ENCODE measurements around the gene FN1.

The FN1 gene

DNA sequence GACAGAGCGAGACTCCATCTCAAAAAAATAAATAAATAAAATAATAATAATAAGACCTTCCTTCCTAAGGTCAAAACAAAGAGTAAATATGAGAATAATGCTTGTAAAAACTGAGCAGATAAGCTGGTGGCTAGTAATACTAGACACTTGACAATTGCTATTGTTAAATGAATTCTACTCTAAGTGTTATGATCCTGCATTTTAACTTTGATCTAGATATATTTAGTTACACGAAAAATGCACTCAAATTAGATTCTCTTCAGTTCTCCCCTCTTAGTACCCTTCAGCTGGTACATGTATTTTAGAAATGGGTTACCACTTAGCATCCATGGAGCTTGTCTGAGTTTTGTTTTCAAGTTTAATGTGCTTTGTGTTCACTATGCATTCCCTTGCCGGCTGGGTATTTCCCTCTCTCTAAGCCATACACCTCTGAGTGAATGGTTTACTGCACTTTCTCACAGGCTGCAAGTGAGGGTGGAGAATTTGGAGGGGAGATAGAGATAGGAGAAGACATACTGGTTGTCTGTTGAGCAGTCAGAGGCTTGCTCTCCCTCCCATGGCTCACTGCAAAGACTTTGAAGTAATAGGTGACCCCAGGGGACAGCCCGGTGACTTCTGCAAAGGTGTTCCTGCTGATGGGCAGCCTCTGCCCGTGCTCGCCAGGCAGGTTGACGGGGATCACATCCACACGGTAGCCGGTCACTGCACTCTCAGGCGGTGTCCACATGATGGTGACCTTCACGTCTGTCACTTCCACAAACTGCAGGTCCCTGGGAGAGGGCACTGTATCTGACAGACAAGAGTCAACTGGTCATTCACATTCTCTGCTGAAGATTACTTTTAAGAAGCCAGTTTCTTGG, 29.9 kb downstream of the FN1 start:
- DNase-seq = no peak

DNA sequence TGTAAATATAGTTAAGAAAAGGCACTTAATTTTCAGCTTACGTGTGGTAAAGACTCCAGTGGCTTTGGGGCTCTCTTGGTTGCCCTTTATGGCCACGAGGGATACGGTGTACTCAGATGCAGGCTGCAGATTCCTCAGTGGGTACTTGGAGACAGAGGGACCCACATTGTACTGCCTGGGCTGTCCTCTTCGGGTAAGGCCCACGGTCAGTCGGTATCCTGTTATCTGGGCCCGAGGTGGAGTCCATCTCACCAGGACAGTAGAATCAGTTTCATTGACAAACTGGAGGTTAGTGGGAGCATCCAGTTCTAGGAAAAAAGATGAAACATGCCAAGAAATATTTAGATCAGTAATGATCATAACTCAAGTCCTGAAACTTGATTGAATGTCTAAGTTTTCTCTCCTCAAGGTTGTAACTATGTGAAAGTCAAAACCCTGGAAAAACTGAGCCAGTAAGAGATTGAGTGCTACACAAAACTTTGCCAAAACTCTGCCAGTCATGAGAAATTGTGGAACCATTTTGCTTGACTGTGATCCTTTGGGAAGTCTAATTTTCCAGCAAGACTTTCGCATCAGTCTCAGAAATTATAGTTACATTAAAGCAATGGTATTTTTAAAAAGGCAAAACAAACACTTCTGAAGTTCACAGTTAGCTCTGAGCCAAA, 31.4 kb downstream of the FN1 start:
- no peak for DNase-seq

DNA sequence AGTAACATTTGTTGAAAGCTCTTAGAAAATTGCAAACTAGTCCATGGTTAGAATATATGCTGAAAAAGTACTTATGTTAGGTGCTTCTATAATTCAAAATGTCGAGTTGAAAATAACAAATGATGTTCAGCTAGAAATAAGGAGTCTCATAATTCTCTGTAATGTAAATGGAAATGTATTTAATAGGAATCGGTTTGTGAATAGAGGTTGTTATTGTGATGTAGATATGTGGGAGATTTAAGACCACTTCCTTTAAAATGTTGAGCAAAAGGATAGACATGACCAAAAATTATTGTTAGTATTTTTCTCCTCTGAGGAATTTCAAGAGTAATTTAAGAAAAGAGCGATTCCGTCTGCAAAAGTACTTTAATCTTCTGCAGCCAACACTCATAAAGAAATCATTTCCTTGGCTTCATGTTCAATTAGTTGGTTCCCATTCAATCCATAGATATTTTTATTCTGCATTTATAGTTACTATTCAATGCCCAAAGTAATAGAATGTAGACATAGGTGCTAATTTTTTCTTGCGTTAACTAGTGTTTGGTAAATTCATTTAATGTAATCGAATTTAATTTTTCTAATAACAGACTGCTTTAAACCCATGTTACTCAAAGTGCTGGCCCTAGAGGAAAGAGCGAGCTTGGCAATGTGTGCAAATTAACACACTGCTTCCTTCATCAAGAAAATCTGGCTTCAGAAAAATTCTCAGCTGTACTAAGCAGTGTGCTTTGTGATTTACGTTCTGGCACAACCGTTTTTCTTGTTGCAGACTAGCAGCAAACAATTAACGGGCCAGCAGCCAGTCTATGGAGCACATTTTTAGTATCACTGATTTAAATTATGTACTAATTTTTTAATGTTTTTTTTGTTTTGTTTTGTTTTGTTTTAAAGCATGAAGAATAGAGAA, 32.2 kb downstream of the FN1 start:
- DNase-seq = no peak

DNA sequence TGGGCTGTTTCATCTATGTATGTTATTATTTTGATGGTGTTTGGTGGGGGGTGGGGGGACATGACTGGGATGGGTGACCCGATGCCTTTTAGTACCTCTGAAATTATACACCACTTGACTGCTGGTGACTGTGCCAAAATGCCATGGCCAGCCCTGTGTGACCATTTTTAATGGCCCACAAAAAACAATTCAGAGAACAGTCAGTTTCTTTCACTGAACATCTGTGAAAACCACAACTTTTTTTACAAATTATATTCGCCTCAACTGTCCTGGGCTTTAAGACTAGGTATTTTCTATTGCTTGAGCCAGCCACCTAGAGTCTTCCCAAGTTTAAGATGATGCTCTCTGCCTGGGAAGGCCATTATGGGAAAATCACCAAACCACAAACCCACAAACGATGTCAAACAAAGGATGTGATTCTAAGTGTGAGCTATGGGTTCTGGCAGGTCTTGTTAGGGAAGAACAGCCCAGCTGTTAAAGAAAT, 33.9 kb downstream of the FN1 start:
- no peak for DNase-seq

DNA sequence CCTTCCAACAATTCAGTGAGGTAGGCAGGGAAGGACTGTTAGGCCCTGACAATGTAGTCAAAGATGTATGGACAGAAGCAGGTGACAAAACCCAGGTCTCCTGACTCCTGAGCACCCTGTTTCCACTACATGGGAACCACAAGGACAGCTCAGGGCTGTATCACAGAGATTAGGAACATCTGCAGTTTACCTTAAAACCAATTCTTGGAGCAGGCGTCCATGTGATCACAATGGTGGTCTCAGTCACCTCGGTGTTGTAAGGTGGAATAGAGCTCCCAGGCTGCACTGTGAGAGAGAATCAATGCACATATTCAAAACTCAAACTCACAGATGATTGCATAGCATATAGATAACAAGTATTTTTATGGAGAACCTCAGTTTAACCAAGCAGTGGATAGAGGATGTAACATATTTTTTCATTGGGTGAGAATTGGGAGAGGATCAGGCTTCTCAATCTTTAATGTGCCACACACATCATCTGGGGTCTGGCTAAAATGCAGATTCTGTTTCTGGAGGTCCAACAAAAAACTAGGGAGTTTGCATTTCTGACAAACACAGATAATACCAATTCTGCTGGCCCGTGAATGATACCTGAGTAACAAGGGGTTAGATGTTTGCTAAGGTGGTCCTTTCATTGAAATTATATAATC, 36.7 kb downstream of the FN1 start:
- no peak for DNase-seq

DNA sequence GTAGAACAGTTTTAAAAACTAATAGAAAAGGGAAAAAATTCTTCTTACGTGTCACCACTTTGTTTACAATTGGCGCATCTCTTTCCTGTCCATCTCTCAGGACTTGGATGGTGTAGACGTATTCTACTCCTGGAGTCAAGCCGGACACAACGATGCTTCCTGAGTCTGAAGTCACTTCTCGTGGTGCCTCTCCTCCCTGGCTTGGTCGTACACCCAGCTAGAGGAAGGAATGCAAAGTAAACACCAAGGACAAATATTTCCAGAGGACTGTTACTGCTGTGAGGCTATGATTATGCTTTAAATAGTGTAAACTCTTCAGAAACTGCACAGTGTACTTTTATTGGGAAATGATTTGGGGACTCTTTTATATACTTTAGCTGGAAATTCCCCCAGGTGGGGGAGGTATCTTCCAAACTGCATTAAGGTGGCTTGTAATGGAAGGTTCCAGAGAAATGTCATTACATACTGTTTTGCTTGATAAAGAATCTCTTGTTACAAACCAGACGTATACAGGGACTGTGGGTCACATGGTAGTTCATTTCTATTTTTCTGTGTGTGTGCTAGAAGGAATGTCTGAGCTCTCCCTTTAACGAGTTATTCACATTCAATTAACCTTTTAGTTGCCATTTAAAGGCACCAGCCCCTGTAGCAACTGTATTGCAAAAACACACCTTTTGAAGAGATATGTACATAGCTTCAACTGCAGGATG, 38.1 kb downstream of the FN1 start:
- no peak for DNase-seq

DNA sequence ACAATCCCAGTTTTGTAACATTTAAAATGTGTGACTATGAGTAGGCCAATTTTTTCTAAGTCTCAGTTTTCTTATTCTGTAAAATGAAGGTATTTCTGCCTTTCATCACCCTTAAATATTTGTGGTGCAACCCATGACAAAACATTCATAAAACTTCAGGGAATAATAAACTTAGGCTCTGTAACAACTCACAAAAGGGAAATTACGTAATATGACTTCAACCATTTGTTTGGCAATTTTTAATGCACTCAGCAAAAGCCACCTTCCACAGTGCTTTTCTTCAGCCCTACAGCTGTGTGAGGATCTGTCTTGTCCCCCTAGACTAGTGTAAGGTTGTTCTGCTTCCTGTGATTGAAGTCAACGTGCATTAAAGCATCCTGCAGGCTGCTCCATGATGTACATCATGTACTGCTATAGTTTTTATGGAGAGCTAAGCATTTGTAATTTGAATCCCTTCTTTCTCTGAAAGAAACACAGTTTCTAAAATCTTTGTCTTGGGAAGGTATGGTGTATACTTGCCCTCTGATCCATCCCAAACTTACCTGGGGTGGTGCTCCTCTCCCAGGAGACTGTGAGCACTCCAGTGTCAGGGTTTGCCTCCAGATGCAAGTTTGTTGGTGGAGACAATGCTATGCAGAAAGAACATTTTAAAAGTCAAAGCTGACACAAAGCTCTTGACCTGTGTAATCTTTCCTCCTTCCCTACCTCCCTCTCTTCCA, 39.1 kb downstream of the FN1 start:
- DNase-seq = no peak

DNA sequence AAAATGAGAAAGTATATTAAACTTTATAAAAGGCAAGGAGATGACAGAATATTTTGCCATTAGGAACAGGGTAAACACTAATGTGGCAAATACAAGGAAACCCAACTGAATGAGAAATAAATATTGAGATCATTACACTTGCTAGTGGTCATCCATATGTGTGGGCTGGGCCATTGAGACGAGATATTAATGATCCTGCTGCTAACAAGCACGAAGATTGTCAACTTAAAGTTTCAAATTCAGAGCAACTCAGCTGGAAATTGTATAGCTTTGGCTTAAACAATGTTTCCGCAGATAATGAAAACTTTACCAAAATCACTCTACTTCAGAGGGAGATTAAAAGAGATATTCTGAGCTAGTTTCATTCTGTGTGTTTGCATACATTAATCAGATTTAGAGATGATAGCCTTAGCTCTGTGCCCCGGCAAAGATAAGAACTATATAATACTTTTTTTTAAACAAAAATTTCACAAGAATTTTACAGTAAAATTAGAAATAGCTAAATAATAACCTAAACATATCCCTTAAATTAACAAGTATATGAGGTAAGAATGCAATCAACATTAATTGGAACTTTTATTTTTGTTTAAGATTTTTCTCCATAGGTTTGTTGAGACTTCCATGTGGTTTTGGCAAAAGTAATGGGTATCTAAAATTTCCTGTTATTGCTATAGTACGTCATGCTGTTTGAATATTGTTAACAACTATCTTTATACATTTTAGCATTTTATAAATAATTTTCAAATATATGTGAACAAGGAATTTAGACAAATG, 40.0 kb downstream of the FN1 start:
- DNase-seq = no peak

DNA sequence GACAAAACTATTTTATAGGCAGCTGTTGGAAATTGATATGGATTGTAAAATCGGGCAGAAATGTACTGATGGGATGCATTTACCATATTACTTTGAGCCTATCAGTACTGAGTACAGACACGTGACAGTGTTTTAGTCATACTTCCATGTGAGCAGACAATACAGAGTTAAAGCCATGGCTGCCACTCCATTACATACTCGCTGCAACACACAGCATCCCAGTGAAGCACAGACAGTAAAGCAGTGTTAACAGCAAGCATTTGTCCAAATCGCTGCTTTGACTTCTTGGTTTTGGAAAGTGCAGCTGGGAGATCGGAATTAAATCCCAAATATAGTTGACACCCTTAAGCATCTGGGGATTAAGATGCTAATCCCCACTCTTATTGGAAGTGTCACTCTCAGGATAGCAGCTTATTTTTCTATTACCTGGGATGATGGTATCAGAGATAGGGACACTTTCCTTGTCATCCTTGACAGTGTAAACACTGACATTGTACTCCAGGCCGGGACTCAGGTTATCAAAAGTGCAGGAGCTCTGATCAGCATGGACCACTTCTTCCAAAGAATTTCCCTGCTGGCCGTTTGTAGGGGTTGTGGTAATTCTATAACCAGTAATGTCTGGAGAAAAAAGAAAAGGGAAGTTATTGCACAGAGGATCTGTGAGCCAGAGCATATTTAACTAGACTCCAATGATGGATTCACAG, 41.6 kb downstream of the FN1 start:
- no peak for DNase-seq

DNA sequence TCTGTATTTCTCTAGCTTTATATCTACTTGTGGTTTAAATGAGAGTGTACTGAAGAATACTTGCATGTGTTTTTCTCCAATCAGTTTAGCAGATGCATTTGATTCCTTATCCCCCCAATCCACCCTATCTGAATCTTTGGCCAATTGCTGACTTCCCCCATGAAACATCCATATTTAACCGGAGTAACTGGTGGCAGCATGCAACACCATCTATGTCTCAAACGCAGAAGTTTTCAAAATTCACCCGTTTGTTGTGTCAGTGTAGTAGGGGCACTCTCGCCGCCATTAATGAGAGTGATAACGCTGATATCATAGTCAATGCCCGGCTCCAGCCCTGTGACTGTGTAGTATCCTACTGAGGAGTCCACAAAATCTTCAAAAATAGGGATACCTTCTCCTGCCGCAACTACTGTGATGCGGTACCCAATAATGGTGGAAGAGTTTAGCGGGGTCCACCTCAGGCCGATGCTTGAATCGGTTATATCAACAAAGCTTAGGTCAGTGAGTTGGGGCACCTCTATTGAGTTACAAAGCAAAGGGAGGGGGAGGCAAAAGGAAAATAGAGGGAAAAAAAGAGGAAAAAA, 43.1 kb downstream of the FN1 start:
- DNase-seq = no peak

DNA sequence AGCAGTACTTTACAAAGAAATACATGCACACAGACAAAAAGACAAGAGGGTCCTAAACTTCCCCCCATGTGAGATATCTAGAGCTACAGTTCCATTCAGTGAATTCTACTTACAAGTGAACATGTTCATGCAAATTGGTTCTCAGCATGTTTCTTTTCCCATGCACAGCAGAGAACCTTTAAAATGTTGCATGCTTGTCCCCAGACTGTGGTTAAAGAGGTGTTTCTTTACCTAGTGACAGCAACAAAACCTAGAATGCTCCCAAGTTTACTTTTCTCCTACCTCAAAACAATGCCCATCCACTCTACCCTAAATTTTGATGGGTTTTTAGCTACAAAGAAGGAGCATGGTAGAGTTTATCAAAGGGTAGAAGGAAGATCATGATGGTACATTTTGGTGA, 43.7 kb downstream of the FN1 start:
- DNase-seq = no peak

DNA sequence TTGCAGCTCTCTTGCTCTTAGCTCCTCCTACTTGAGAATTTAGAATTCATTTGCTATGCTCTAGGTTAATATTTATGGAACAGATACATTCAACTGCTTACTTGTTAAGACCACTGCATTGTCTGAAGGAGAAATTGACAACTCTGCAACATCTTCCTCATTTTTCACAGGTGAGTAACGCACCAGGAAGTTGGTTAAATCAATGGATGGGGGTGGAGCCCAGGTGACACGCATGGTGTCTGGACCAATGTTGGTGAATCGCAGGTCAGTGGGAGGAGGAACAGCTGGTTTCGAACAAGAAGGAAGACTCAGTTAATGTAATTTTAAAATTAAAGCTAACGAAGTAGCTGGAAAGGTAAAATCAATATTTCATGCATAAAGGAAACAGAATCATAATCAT, 44.3 kb downstream of the FN1 start:
- DNase-seq = no peak

DNA sequence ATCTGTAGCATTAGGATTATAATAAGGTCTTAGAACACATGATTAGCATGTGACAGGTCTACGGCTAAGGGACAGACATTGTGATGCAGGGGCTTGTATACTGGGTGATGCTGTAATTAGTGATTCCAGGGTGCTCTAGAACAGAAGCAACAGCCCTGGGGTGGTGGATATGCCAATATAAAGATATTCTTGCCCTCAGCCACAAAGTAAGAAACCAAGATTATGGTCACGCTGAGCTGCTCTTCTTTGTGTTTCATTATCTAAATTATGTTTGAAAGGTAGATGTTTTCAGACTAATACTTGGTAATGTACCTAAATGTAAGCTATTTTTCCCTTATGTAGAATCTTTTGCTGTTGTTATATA, 45.3 kb downstream of the FN1 start:
- DNase-seq = no peak

DNA sequence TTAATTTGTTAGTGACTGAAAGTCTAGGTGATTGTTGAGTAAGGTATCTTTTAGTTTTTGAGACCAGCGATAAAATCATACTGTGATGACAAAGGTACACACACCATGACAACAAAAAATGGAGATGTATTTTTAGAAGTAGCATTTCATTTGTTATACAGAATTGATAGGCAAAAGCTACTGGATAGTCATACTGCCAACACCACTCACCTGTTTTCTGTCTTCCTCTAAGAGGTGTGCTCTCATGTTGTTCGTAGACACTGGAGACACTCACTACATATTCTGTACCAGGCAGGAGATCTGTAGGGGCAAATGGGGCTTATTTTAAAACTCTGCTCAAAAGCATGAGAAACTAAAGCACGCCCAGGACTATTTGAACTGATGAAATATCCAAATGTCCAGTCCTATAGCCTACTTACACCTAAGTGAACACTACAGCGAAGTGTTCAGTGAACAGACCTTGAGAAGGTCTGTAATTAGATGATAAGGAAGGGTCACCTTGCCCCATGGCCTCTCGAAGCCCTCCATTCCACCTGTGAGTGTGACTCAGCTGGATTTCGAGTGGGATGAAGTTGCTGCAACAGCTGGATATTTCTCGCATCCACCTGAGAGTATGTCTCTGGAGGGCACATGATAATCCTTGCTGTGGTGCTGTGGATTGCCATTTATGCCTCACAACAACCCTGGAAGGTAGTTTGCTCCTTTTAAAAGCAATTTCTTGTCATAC, 47.7 kb downstream of the FN1 start:
- DNase-seq = no peak

DNA sequence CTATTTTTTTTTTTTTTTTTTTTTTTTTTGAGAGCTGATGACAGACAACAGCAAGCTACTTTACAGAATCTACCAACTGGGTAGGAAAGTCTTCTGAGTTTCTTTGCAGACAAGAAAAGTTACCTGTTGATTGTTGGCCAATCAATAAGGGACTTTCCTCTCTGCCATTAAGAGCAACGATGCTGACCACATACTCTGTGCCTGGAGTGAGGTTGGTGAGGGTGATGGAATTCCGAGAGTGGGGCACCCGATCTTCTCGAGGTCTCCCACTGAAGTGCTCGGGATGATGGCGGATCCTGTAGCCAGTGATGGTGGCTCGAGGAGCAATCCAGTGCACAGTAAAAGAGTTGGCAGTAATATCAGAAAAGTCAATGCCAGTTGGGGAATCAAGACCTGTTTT, 49.3 kb downstream of the FN1 start:
- no peak for DNase-seq

DNA sequence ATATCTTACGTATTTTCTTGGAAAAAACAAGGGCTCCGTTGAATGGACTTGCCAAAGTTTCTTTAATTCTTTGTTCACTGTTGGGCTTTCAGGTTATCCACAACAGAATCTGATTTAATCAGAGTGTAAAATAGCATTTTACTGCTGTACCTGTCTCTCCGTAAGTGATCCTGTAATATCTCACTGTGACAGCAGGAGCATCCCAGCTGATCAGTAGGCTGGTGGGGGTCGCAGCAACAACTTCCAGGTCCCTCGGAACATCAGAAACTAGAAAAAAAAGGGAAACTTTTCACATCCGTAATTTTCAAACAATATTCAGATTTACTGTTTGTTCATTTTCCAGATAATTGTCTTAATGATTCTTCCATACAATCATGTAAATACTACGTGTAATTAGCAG, 51.2 kb downstream of the FN1 start:
- DNase-seq = no peak

DNA sequence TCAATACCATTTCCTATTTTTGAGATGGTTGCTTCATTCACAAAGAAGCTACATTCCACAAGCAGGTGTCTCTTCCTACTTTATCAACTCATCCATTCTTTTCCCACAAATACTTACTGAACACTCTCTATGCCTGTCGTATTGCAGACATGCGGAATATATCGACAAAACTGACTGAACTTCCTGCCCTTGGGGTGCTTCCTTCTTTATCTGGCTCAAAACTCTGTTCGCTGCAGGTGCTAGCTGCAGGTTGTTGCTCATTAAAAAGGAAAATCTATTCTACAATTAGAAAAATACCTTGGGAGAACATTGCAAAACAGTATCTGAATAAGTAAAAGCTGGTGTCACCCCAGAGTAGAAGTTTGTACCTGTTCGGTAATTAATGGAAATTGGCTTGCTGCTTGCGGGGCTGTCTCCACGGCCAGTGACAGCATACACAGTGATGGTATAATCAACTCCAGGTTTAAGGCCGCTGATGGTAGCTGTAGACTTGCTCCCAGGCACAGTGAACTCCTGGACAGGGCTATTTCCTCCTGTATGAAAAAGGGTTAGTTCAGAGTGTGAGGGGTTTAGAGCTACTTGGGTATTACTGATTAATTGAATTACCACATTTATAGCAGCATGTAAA, 52.1 kb downstream of the FN1 start:
- DNase-seq = no peak

DNA sequence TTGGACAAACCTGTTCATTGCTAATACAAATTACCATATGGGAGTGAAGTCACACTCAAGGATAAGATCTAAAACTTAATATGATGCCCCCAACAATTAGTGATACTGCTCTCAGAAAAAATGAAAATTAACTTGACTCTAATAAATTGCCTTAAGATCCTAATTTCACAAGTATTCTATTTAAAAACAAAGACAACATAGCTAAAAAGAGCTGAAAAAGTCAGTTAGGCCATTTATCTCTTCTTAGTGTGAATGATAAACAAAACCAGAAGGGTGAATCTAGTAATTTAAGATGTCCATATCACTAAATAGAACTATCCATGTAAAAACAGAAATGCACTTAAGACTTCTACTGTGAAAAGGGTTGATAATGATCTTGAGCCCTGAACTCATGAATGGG, 53.4 kb downstream of the FN1 start:
- no peak for DNase-seq

DNA sequence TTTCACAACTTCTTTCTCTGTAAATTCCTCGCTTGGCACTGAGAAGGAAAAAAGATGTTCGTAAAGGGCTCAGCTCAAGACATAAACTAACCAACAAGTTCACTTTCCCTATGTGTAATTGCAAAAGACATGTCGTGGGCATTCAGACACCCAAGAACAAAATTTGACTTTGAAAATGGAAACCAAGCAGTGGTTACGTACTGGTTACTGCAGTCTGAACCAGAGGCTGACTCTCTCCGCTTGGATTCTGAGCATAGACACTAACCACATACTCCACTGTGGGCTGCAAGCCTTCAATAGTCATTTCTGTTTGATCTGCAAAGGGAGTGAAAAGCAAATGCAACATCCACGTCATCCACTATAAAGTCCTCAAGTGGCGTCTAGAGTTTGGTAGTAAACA, 53.9 kb downstream of the FN1 start:
- DNase-seq = no peak

All from NCI-H1417 treated with DMSO at 0.1 percent for 48 hours (cell line).